Calu3 (cell line): ENCODE data around the gene LBHD2. TPM values are rescaled to one million over a fixed set of nuclear protein-coding genes. Genes with fewer than 3 reads are reported as not detected.

ENCODE experiments used
- BruUV-seq: library from RNA; stranded (reverse); fragments of 400-500 nt; replicated peaks from 2 replicates; lab custom pipeline; 2021; lab: Mats Ljungman, UMichigan
- CTCF ChIA-PET: fragments of 300-600 bp; sonication (Branson Sonifier 250); formaldehyde crosslinking; loops from one replicate; lab custom pipeline; 2022; ENCODE audit warnings: antibody characterized with exemption; lab: Charles Lee
- DNase-seq: peaks from one replicate; pipeline ENCODE4 v3.0.0; 2022
- H3K27ac Mint-ChIP-seq: one replicate; pipeline ENCODE4 v1.8.0; 2022; ENCODE audit warnings: mixed read lengths; ENCODE audit not compliant: unreplicated experiment
- H3K27me3 Mint-ChIP-seq: one replicate; pipeline ENCODE4 v1.8.0; 2022; ENCODE audit warnings: mixed read lengths; ENCODE audit not compliant: unreplicated experiment
- H3K36me3 Mint-ChIP-seq: one replicate; pipeline ENCODE4 v1.8.0; 2022; ENCODE audit warnings: mild to moderate bottlenecking, moderate library complexity, mixed read lengths; ENCODE audit not compliant: insufficient read depth, unreplicated experiment
- H3K4me1 Mint-ChIP-seq: one replicate; pipeline ENCODE4 v1.8.0; 2022; ENCODE audit warnings: mild to moderate bottlenecking, low read depth, mixed read lengths; ENCODE audit not compliant: unreplicated experiment
- H3K4me3 Mint-ChIP-seq: one replicate; pipeline ENCODE4 v1.8.0; 2022; ENCODE audit warnings: mild to moderate bottlenecking, low read depth, moderate library complexity, mixed read lengths; ENCODE audit not compliant: unreplicated experiment
- H3K9me3 Mint-ChIP-seq: one replicate; pipeline ENCODE4 v1.8.0; 2022; ENCODE audit warnings: low read depth, mixed read lengths; ENCODE audit not compliant: unreplicated experiment
- intact Hi-C: fragments of 100-400 bp; cut with micrococcal nuclease; formaldehyde crosslinking; loops from one replicate; pipeline ENCODE4 v1.10.0; 2022; ENCODE audit not compliant: unreplicated experiment
- total RNA-seq: library from RNA; stranded (reverse); gene quantifications from 2 replicates; pipeline ENCODE4 v1.2.3, GENCODE V29; 2022
- TF ChIP-seq, protein P1 (sequence below): fragments of 200-600 bp; IDR thresholded peaks from one replicate; pipeline ENCODE4 v1.8.0; 2022; ENCODE audit warnings: antibody characterized with exemption; ENCODE audit not compliant: unreplicated experiment

Gene LBHD2
- total RNA-seq, 1 experiment from 2014 or later: not detected

DNA sequence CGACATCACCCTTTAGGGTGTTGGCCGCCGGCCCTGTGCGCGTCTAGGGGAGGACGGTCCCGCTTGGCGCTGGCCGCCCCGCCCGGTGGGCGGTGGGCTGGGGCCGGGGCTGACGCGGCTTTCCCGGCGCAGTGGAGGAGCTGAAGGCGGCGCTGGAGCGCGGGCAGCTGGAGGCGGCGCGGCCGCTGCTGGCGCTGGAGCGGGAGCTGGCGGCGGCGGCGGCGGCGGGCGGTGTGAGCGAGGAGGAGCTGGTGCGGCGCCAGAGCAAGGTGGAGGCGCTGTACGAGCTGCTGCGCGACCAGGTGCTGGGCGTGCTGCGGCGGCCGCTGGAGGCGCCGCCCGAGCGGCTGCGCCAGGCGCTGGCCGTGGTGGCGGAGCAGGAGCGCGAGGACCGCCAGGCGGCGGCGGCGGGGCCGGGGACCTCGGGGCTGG is 42.9 kb downstream of the LBHD2 start:
- intact Hi-C loops: no loop called here
- Mint-ChIP-seq H3K36me3 (peaks cover 55% of the 10 kb centered on the region), H3K9me3 (no peaks in the 10 kb centered on the region), H3K27ac (no peak overlapping the region), H3K4me3 (no peak overlapping the region), H3K27me3 (no peaks in the 10 kb centered on the region), H3K4me1 (peaks cover 46% of the 10 kb centered on the region)
- TF ChIP-seq, protein P1, sequence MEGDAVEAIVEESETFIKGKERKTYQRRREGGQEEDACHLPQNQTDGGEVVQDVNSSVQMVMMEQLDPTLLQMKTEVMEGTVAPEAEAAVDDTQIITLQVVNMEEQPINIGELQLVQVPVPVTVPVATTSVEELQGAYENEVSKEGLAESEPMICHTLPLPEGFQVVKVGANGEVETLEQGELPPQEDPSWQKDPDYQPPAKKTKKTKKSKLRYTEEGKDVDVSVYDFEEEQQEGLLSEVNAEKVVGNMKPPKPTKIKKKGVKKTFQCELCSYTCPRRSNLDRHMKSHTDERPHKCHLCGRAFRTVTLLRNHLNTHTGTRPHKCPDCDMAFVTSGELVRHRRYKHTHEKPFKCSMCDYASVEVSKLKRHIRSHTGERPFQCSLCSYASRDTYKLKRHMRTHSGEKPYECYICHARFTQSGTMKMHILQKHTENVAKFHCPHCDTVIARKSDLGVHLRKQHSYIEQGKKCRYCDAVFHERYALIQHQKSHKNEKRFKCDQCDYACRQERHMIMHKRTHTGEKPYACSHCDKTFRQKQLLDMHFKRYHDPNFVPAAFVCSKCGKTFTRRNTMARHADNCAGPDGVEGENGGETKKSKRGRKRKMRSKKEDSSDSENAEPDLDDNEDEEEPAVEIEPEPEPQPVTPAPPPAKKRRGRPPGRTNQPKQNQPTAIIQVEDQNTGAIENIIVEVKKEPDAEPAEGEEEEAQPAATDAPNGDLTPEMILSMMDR: no peak
- CTCF ChIA-PET: no interaction called here
- DNase-seq: no peak
- BruUV-seq: no TSS peak

DNA sequence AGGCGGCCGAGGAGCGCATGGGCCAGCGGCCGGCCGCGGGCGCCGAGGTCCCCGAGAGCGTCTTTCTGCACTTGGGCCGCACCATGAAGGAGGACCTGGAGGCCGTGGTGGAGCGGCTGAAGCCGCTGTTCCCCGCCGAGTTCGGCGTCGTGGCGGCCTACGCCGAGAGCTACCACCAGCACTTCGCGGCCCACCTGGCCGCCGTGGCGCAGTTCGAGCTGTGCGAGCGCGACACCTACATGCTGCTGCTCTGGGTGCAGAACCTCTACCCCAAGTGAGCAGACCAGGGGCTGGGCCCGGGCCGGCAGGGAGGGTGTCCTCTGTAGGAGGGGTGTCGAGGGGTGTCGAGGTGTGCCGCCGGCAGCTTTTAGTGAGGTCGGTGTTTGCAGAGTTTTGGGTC is 43.3 kb downstream of the LBHD2 start:
- Mint-ChIP-seq H3K27ac (no peak overlapping the region), H3K36me3 (peaks cover 51% of the 10 kb centered on the region), H3K9me3 (no peaks in the 10 kb centered on the region), H3K27me3 (no peaks in the 10 kb centered on the region), H3K4me1 (peaks cover 42% of the 10 kb centered on the region), H3K4me3 (peak overlapping the region; percentile 24)
- BruUV-seq: no TSS peak
- intact Hi-C loops: no loop called here
- TF ChIP-seq, protein P1: no peak
- no peak for DNase-seq
- CTCF ChIA-PET: no interaction called here

DNA sequence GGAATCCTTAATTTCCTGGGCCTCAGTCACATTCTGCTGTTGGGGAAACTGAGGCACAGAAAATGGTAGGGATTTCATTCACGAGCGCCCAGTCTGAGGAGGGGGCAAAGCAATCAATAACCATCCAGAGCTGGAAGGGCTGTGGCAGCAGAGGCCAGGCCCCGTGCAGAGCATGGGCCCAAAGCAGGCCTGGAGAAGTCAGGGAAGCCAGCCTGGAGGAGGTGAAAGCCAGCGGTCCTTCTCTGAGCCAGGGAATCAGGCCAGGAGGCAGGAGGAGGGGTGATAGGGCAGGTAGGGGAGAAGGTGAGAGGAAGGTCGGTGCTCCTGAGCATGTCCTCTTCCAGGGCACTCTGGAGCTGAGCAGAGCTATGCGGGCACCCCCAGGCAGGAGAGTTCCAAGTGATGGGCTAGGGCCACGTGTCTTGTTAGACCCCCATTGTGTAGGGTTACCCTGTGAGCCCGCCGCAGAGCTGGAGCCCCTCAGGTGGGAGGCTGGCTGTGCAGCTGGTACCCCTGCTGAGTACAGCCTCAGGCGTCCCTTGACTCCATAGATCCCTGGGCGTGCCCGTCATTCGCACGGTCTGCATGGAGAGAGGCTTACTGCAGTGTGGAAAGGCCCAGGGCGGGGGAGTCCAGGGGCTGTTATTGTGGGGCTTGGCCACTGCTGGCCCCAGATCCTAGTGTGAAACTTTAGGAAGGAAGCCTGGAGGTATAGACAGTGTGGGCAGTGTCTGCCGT is 44.0 kb downstream of the LBHD2 start:
- CTCF ChIA-PET: interaction anchor here (0.5 to 1.9 kb wide), 2 partner anchors 23 to 34 kb away, joined by 4 to 6 read pairs; partner anchors contain the start of gene EXOC3L4
- Mint-ChIP-seq H3K36me3 (peaks cover 54% of the 10 kb centered on the region), H3K4me3 (peak overlapping the region; percentile 24), H3K4me1 (peaks cover 40% of the 10 kb centered on the region), H3K27me3 (no peaks in the 10 kb centered on the region), H3K9me3 (no peaks in the 10 kb centered on the region), H3K27ac (peak overlapping the region; percentile 1)
- BruUV-seq: no TSS peak
- DNase-seq: no peak
- intact Hi-C loops: no loop called here
- TF ChIP-seq, protein P1: no peak

DNA sequence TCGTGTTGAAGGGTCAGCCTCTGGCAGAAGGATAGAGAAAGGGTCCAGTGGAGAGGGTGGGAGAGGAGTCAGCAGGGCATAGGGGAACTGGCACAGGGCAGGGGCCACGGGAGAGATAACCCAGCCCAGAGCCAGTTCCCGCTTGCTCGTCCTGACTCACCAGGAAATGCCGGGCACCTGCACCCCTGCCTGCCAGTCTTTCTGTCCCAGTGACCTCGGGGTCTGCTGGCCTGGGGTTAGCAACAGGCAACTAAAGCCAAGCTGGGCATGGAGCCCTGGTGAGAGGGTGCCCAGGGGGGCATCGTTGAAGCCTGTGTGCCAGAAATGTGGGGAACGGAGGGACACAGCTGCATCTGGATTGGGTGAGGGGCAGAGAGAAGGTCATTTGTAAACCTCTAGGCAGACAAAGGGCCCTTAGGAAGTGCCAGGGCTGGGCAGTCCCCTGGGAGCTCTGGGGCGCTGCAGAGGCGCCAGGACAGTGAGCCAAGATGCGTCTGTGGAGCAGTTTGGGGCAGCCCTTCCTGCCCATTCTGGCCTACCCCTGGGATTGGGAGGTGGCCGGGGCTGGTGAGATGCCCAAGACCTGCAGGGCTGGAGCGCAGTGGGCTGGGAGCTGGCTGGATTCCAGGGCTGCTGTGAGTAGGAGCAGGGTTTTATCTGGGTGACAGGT is 44.8 kb downstream of the LBHD2 start:
- CTCF ChIA-PET: interaction anchor here (0.5 to 1.9 kb wide), 3 partner anchors 24 to 35 kb away, joined by 3 to 6 read pairs (median 4); partner anchors contain the start of gene EXOC3L4
- intact Hi-C loops: no loop called here
- H3K4me1 Mint-ChIP-seq: peaks cover 40% of the 10 kb centered on the region
- H3K27ac Mint-ChIP-seq: peak overlapping the region; percentile 29
- TF ChIP-seq, protein P1: no peak
- DNase-seq: peak; percentile 54
- peak overlapping the region; percentile 24 for H3K4me3 Mint-ChIP-seq
- H3K9me3 Mint-ChIP-seq: no peaks in the 10 kb centered on the region
- no peaks in the 10 kb centered on the region for H3K27me3 Mint-ChIP-seq
- peaks cover 51% of the 10 kb centered on the region for H3K36me3 Mint-ChIP-seq
- BruUV-seq: no TSS peak
